ENCODE results near the gene APCS. TPM values are rescaled to one million over a fixed set of nuclear protein-coding genes. Genes with fewer than 3 reads are reported as not detected.

The APCS gene
- total and polyA plus RNA-seq, 2 of the 8 experiments (the other 6 are each of a cell fraction or from before 2014, with no cell fraction given), result not detected

GRCh38 chr1:159587461-159587951 lies at the start of gene APCS (continued):
- TF ChIP-seq E2F6 (IDR thresholded peaks at IDR 0.05), result no peak
- no peak for TF ChIP-seq CHD7 (IDR thresholded peaks at IDR 0.05; ENCODE audit: insufficient replicate concordance, low read length)
- no peak for TF ChIP-seq SIX5 (IDR thresholded peaks at IDR 0.05; ENCODE audit: low read depth, low read length)
- TF ChIP-seq RNF2 (IDR thresholded peaks at IDR 0.05; ENCODE audit: borderline replicate concordance, low read depth, low read length, missing control alignments, poor library complexity, severe bottlenecking), result no peak
- TF ChIP-seq ZNF274 (IDR thresholded peaks at IDR 0.05; ENCODE audit: borderline replicate concordance, extremely low read depth, low read length), result no peak
- TF ChIP-seq CREB1 (IDR thresholded peaks at IDR 0.05), result no peak

Data from H1 (cell line).